ENCODE measurements around the gene GOLIM4.
"Not testable (repeated sequence)": the region's sequence is repeated elsewhere in the genome, so short reads cannot be mapped to it uniquely, and the experiment has no call there.

GOLIM4 gene

GRCh38 chr3:168044049-168044448 is 51.7 kb downstream of the GOLIM4 start:
- no peak for DNase-seq

GRCh38 chr3:168040607-168041208 is 55.0 kb downstream of the GOLIM4 start:
- peak; percentile 58 for DNase-seq

DNA sequence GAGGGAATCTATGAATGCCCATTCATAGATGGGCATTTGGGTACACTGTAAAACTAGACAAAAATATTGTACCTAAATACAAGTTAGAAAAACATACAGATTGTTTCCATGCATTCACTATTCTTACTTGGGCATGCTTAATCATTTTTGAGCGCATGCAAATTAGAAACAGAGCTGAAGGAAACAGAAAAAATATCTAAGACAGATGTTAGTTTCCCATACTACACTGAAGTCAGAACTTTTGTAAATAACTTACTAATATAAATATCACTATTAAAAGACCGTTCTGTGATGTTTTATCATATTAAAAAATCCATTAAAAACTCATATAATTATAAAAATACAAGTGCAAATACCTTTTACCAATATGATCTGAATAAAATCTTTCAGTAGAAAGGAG is 58.7 kb downstream of the GOLIM4 start:
- DNase-seq, result no peak

DNA sequence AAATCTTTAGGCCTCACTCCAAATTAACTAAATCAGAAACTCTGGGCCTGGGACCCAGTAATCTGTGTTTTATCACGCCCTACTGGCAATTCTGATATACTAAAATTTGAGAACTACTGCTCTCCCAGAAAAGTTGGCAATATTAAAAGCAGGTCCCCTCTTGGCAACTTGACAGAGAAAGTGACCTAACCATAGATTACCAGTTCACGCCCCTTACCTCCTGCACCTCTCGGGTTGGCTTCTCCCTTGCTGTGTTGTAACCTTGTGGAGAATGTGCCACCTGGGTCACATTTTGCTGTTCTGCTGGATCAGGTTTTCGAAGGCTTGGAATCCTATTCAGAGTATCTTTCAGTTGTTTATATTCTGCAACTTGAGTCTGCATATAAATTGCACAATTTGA is 59.1 kb downstream of the GOLIM4 start:
- no peak for DNase-seq

DNA sequence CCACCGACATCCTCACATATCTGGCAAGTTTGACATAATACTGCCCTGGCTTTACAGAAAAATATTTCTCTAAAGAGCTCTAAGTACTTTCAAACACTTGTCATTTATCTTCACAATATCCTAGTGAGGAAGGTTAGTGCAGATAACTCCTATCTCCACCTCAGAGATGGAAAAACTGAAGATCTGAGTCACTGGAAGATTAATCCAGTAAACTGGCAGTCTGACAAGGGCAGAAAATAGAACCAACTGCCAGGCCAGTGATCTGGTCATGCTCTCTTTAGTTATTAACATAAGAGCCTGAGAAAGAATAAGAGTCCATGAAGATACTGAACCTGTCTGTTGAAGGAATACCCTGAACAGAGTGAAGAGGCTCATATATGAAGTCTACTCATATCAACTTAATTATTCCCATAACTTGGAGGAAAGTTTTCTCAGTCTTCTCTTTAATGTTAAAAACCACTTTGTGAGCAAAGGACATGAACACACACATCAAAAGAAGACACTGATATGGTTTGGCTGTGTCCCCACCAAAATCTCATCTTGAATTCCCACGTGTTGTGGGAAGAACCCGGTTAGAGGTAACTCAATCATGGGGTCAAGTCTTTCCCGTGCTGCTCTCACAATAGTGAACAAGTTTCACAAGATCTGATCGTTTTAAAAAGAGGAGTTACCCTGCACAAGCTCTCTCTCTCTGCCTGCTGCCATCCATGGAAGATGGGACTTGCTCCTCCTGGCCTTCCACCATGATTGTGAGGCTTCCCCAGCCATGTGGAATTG is 61.4 kb downstream of the GOLIM4 start:
- DNase-seq, result no peak

GRCh38 chr3:168030577-168030976 is 65.1 kb downstream of the GOLIM4 start:
- peak; percentile 10 for DNase-seq

DNA sequence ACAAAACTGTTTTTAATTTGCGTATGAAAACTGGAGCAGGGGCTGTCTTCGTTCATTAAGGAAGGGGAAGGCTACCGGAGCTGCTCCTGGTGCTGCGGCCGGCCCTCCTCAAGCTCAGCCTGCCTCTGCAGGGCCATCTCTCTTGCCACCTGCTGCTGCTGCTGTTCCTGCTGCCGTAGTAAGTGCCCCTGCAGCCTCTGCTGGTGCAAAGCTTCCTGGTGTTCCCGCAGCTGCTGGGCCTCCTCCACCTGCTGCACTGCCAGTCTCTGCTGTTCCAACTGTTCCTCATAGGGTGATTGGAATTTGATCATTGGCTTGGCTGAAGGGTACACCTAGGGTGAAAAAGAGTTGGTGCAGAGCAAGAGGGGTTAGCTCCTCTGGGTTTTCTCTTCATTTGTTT is 66.0 kb downstream of the GOLIM4 start:
- no peak for DNase-seq

DNA sequence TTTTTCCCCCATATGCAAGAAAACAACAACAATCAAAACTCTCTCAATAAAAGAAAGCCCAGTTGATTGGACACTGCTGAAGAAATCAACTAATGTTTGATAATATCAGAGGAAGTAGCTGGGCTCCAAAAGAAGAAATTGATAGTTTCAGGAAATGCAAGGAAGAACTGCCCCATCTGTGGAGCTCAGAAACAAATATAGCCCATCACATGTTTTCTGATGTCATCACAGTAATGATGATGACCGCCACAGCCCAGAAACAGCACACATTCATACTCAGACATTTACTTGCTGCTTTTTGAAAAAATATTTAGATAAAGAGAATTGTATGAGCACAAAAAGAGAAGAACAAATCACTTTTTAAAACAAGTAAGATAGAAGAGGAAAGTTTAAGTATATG is 67.6 kb downstream of the GOLIM4 start:
- DNase-seq, result no peak

DNA sequence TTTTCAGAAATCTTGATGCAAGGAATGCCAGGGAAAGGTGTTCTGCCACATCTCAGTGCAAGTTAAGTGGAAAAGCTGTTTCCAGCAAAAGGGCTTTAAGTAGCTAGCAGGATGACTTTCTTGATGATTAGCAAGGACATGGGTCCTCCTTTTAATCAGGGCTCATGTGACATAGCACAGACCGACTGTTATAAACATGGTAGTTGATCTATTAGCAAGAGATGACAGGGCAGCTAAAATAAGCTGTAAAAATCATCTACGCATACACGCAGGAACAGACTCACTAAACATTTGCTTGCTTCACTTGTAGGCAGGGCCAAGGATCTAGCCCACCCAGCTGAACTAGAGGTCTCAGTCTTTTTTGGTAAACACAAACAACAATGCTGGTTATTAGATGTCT is 69.0 kb downstream of the GOLIM4 start:
- no peak for DNase-seq

GRCh38 chr3:168025076-168025475 is 70.6 kb downstream of the GOLIM4 start:
- DNase-seq, result no peak

DNA sequence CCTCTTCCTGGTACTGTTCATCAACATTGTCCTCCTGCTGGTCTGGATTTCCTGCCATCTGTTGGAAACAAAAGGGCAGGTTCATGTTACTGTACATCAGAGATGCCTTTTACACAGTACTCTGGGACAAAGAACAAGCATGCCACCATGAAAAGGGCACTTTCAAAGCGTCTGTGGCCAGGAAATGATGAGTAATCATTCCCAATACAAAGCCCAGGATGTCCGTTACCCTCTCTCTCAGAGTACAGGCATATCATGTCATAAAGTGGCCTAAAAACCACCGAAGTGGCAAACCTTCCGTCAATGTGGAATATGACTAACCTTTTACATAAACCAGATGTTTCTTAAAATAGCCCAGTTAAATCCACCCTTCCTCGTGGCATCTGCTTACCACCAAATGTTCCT is 71.2 kb downstream of the GOLIM4 start:
- DNase-seq, result no peak

DNA sequence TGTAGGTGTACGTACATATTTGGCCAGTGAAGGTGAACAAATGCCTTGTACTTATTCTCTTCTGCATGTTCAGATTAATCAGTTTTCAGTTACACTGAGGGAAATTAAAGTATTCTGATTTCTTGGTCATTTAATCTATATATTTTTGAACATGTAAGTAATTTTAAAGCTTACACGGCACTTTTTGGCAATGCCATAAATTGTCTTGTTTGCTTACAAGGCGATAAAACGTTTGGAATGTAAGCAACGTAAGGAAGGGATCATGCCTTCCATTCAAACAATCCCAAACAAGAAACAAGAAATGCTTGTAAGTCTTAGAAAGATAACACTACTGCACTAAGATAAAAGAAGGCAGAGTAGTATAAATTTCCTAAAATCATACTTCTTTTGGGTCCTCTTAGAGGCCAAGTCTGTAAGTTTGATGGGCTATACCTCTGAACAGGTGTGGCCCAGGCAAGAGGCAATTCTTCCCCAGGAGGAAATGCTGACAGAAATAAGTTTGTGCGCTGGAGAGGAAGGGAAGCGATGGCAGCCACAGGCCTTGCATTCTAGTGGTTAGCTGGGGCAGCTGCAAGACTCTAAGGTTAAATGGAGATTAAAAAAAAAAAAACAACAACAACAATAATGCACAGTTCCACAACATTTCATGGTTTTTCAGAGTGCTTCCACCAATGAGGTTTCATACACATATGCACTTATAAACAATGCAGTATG is 73.8 kb downstream of the GOLIM4 start:
- DNase-seq, result no peak

DNA sequence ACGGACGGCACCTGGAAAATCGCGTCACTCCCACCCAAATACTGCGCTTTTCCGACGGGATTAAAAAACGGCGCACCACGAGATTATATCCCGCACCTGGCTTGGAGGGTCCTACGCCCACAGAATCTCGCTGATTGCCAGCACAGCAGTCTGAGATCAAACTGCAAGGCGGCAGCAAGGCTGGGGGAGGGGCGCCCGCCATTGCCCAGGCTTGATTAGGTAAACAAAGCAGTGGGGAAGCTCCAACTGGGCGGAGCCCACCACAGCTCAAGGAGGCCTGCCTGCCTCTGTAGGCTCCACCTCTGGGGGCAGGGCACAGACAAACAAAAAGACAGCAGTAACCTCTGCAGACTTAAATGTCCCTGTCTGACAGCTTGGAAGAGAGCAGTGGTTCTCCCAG is 84.4 kb downstream of the GOLIM4 start:
- DNase-seq, result not testable (repeated sequence)

DNA sequence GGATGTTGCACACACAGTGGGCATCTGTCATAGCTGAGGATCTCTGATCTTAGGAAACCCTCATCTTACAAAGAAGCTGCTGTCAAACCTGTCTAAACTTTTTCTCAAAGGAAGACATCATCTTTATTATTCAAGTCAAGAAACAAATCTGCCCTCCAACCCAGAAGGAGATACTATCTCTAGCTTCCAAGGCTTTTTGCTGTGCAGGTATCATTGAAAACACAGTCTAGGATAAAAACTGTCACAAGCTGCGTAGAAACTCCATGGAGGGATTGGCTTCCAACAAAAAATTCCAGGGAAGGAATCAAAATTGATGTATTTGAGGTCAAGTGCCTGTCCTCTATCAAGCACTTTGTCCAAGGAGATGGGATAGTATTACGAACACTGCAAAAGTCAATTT is 89.1 kb downstream of the GOLIM4 start:
- no peak for DNase-seq

- no peak for DNase-seq
Measured at GRCh38 chr3:168003911-168004310, 91.8 kb downstream of the GOLIM4 start.

DNA sequence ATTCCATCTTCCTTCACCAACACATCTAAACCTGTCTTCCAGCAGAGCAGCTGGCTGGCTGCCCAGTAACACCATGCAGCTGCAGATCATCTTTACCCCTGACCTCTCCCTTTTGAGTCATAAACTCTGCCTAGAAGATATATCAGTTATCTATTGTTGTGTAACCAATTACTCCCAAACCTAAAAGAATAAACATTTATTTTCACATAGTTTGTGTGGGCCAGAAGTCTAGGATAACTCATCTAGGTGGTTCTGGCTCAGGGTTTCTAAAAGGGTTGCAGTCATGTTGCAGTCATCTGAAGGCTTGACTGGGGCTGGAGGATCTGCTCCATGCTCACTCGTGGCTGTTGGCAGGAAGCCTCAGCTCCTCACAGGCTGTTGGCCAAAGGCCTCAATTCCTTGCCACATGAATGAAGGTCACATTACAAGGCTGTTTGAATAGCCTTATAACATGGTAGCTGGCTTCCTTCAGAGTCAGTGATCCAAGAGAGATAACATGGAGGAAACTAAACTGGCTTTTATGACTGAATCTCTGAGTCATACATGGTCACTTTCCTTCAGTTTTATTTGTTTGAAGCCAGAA is 92.8 kb downstream of the GOLIM4 start:
- DNase-seq, result no peak

- no peak for DNase-seq
Measured at GRCh38 chr3:168001244-168001643, 94.5 kb downstream of the GOLIM4 start.

DNA sequence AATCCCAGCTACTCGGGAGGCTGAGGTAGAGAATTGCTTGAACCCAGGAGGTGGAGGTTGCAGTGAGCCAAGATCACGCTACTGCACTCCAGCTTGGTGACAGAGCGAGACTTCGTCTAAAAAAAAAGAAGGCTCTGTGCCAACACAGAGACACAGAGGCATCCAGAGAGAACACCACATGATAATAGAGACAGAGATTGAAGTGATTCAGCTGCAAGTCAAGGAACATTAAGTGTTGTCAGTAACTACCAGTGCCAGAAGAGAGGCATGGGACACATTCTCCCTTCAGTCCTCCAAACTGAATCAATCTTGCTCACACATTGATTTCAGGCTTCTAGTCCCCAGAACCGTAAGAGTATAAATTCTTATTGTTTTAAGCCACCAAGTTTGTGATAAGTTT is 97.5 kb downstream of the GOLIM4 start:
- no peak for DNase-seq

GRCh38 chr3:167996514-167996913 is 99.2 kb downstream of the GOLIM4 start:
- no peak for DNase-seq

- DNase-seq, result no peak
Measured at GRCh38 chr3:167992381-167992780, 103.3 kb downstream of the GOLIM4 start.

- no peak for DNase-seq
Measured at GRCh38 chr3:167991213-167991612, 104.5 kb downstream of the GOLIM4 start.

DNA sequence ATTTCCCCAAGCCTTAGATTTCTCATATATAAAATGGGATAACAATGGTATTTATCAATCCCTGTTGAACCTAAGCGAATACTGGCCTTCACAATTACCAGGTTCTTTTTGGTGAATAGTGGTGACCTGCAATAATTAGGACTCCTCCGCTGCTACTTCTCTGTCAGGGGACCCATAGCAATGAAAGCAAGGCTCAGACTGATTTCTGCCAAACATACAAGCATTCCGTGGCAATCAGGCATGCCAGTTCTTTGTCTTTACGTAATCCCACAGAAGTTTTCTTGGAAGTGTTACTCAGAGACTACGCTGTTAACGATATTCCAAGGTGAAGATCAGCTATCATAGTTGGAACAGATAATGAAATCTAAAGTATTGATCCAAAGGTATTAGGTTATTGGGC is 105.7 kb downstream of the GOLIM4 start:
- DNase-seq, result no peak

DNA sequence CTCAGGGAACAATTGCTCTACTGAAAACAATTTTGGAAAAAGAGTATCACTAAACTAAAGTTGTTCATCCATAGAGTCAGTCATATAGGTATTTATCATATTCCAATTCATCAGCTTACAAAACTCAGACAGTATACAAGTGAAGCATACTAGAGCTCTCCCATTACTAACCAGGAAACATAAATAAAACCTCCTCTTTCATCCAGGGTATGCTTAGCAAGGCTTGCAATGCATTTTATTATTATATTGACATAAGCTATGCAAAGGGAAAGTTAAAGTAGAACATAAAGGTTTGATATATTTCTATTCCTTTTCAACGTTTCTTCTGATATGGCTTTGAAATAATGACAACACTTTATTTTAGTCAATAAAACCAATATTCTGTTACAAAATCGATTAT is 106.7 kb downstream of the GOLIM4 start:
- DNase-seq, result no peak

- no peak for DNase-seq
Measured at GRCh38 chr3:167983583-167983982, 112.1 kb downstream of the GOLIM4 start.
